Myocyte (in vitro differentiated cells): ENCODE data around the gene GALNT13. TPM values are rescaled to one million over a fixed set of nuclear protein-coding genes. Genes with fewer than 3 reads are reported as not detected.

ENCODE experiments used
- DNase-seq: peaks from one replicate; pipeline ENCODE4 v3.0.0-alpha.2; 2012; ENCODE audit warnings: low read depth
- total RNA-seq: library from RNA; depleted of rRNA; stranded (reverse); fragments of >200 nt; gene quantifications from 2 replicates; pipeline ENCODE4 v1.2.3, GENCODE V29; 2014

Gene GALNT13
- total RNA-seq, 1 donor from 2014 or later = 2.2 TPM

DNA sequence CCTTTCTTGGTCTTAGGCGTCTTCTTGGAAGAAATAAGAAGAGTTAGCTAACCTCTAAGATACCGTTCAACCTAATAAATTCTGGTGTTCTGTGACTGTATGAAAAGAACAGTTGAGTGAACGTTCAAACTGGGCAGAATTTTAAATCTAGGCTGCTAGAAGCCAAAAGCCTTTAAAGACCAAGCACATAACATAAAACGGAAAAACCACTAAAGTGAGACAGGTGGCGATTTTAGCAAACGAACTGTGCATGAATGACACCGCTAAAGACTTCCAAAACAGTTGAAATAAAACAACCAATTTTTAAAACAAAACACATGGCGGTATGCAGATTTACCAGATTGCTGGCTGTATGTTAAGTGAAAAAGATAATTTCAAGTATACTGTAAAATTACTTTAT lies 73.1 kb downstream of the GALNT13 start:
- DNase-seq = no peak

DNA sequence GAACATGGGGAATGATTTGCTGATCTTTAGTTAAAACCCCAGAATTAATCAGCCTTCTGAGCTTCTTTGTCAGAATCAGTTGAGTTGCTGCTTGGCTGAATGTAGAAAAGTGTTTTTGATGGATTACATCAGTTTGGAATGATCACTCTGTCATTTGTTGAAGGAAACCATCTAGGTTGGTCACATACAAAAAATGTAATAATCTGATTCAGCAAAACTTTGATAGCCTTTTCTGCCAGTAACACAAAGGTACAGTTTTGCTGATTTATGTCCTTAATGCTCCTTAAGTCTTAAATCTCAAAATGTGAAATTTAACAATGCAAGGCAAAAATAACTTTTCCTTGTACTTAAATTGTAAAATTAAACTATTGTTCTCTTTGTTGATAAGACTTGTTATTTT lies 74.3 kb downstream of the GALNT13 start:
- DNase-seq = no peak

DNA sequence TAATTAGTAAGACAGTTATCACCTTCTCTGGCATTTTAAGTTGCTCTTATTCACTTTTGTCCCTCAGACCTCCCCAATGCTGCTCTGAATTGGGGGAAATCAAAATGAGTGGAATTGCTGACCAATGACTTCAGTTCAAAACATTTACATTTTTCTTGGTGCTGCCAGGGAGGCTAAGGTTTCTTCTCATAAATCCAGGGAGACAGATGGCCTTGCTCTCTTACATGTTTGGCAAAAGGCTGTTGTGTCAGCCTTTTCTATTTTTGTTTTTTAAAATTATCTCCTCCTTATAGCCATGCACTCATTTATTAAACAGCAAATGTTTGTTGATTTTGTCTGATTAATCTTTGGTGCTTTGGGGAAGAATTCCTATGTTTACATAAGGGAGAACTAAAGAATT lies 82.0 kb downstream of the GALNT13 start:
- peak; percentile 9 for DNase-seq

DNA sequence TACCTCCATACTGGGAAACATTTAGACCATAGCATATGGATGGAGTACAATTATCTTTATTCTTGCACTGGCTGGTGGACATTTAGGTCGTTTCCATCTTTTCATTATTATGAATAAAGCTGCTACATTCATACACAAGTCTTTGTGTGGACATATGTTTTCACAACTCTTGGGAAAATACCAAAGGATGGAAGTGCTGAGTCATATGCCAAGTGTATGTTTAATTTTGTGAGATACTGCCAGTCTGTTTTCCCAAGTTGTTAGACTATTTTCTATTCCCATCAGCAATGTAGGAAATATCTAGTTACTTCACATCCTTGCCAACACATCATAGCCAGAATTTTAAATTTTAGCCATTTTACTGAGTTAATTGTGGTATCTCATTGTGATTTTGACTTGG lies 91.5 kb downstream of the GALNT13 start:
- DNase-seq = peak; percentile 9

DNA sequence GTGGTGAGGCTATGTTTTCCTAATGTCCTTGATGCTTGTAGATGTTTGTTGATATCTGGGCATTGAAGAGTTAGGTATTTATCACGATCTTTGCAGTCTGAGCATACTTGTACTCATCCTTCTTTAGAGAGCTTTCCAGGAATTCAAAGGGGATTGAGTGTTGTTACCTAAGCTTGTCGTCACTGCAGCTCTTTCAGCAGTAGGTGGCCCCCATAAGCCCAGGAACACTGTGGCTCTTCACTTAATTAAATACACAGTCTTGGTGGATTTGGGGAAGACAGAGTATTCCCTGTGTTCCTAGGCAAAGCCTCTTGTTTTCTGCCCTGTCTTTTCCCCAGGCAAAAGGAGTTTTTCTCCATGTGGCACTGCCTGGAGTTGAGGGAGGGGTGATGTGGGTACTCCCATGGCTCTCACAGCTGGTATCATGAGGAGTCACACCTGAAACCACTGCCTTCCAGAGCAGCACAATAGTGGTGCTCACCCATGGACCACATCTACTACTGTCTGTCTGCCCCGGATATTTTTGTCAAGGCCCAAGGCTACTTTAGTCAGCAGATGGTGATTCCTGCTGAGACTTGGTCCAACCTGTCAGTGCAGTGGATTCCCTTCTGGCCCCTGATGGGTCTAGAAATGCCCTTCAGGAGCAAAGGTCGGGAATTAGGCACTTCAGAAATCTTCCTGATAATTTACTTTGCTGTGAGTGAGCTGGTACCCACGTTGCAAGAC lies 95.7 kb downstream of the GALNT13 start:
- DNase-seq = no peak

DNA sequence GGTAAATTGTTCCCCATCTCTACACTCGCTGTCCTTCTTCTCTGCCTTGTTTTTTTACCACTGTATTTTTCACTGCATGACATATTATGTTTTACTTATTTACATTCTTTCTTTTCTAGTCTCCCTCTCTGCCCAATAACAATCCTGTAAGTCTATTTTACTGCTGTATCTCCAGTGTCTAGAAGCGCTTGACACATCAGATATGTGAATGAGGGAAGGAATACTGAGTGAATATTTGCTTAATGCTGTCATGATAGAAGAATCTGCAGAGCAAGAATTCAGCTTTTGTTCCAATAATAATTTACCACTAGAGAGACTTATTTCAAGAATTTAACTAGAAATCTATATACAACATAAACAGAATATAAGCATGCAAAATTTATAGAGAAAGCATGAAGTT lies 99.5 kb downstream of the GALNT13 start:
- DNase-seq = no peak

DNA sequence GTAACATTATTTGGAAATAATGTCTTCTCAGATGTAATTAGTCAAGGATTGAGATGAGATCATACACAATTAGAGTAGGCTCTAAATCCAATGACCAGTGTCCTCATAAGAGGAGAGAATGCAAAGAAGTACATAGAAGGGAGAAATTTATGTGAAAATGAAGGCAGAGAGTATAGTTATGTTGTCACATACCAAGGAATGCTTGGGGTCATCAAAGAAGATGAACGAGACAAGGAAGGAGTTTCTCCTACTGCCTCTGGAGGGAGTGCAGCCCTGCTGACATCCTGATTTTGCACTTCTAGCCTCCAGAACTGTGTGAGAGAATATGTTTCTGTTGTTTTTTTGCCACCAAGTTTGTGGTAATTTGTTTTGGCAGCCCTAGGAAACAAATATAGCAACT lies 100.1 kb downstream of the GALNT13 start:
- DNase-seq = no peak

DNA sequence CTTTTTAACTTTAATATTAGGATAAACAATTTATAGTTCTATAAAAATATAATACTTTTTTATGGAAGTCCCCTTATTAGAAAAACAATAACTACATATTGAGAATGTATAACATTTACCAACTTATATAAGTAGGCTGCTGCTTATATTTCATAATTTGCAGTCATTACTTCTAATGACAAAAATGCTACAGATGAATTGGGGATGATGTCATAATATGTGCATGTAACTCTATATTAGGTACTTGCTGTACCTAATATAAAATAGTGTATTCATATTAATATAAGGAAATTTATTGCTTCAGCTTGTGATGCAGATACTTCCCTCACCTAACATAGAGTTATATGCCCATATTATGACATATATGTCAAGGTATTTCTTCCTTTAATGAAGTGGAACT lies 100.7 kb downstream of the GALNT13 start:
- DNase-seq = no peak

DNA sequence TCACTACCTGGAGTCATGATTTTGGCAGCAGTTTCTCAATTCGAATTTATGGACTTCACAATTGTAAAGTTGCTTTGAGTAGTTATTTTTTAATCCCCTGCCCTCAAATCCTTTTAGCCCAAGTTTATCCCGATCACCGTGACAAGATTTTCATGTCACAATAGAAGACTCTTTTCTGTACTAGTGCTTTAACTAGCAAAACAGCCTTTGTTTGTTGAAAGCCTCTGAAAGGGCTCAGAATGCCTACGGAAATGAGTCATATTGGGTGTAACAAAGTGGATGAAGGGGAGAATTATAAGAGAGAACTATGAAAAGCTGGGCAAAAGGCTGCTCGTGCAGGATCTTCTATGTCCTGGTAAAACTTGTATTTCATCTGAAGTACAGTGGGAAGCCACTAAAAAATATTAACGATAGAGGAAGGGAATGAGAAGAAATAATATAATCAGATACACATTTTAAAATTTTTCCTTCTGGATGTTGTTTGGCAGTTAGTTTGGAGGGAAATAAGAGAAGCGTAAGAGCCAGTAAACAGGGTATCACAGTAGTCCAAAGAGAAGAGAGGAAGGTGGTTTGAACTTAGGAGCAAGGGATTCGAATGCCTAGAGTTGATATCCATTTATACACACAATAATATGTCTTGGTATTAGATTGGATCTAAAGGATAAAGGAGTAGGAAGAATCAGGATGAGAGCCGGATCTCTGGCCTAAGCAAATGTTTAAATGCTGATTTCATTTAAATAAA lies 114.9 kb downstream of the GALNT13 start:
- peak; percentile 30 for DNase-seq

DNA sequence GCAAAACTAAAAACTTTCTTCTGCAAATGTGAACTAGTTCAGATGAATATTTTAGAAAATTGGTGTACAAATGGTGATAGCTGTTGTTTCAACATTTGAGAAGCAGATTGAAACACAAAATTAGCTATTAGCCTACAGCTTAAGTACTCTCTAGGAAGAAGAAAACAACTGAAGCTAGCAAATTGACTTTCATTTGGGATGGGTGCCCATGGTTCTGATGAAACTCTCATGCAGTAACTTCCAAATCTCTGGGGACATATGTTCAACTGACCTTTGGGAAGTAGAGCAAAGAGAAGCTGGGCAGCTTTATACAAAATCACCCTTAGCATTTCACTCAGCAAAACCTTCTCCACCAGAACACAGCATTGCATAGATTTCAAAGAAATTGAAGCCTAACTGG lies 119.0 kb downstream of the GALNT13 start:
- DNase-seq = no peak

DNA sequence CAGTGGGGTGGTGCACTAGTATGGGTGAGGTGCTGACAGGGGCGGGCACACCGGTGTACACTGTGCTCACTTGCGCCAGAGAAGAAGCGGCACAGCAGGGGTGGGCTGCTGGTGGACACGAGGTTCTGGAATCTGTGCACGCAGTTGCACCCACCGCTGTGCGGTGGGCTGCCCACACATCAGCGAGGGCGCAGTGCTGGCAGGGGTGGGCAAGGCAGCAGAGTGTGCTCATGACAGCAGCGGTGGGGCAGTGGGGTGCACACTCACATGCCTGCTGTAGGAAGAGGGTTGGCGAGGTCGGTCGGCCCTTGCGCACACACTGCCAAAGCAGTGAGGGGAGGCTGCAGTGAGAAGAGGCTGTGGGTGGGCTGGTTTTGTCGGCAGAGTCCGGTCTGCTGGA lies 141.8 kb downstream of the GALNT13 start:
- DNase-seq = no peak

DNA sequence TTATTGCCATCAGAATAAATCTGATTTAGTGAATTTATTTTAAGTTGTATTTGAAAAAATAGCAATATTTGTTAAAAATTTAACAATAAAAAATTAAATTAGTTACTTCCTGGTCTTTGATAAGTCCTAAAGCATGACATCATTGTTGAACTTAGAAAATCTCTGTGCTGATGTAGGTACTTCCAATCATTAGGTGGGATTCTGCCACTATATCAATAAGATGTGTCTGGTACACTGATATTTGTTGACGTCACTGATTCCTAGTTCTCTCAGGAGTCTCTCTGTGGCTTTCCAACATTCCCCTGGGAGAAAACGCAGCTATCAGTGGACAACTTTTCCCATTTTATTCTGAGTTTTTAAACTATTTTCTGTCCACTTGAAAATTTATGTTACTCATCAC lies 143.5 kb downstream of the GALNT13 start:
- DNase-seq = no peak

DNA sequence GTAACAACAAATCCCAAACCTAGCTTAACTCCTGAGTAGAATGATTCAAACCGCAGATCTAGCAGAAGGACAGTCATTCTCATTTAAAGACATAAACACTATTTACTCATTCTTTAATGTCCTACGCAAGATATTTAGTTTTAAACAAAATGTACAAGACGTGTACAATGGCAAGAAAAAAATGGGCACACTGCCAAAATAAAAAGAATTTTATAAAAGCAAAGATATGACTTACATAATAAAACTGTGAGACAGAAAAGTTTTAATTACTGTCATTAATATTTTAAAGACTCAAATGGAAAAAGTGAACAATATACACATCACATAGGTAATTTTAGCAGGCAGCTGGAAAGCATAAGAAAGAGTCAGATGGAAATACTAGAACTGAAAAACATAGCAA lies 157.8 kb downstream of the GALNT13 start:
- DNase-seq = no peak

DNA sequence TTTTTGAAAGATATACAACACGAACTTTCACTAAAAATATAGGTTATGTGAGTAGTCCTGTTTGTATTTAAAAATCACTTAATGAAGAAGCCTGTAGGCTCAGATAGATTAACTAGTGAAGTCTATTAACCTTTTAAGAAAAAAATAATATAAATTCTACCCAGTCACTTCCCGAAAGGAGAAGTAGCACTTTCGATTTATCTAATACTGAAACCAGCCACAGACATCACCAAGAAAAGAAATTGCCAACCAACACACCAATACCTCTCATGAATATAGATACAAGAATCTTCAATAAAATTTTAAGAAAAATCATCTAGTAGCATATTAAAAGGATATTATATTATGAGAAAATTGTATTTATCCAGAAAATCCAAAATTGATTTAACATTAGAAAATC lies 160.5 kb downstream of the GALNT13 start:
- no peak for DNase-seq

DNA sequence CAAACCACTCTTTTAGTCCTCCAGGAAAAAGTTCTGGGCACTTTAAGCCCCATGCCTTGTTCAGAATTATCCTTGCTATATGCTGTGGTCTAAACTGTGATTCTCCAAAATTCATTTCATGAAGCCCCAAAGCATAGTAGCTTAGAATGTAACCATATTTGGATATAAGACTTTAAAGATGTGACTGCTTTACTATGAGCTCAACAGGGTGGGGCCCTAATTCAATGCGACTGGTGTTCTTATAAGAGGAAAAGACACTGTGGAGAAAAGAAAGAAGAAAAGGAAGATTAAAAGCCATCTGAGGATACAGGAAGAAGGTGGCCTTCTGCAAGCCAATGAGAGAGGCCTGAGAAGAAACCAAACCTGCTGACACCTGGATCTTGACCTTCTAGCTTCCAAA lies 174.8 kb downstream of the GALNT13 start:
- no peak for DNase-seq

DNA sequence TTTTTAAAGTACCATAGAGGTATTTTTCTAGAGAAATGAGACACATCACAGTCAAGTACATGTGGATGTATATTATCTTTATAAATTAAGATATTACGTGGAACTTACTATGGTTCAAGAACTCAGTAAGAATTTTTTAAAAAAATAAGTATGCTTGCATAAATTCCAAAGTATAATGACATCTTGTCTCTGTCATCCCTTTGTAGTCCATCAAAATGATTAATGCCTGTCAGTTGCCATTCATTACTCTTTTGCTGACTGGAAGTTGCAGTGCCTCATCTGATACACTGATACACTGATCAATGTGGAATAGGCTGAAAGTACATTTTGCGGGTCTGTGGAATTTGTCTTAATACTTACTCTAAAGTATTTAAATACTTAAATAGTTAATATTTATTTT lies 177.2 kb downstream of the GALNT13 start:
- no peak for DNase-seq

DNA sequence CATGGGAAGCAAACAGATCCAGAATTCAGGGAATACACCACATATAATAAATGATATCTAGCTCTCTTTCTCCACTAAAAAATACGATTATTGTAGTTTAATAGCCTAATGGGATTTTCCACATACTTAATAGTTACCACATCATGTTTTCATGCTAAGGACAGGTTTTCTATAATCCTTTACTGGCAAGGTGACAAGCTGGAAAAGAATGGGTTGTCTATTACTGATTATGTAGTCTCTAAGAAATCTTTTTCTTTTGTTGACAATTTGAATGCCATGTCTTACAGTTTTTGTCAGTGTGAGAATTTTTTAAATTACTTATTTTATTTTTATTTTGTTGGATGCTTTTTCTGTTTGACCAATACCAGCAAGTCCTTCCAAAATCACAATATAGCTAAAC lies 177.8 kb downstream of the GALNT13 start:
- no peak for DNase-seq

DNA sequence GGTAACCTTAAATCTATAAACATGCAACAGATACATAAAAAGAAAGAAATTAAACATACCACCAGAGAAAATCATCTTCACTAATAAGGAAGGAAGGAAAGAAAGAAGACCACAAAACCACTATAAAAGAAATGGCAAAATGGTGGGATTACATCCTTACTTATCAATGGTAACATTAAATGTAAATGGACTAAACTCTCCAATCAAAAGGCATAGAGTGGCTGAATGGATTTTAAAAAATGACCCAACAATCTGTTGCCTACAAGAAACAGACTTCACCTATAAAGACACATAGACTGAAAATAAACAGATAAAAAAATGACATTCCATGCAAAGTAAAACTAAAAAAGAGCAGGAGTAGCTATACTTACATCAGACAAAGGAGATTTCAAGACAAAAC lies 195.4 kb downstream of the GALNT13 start:
- no peak for DNase-seq

DNA sequence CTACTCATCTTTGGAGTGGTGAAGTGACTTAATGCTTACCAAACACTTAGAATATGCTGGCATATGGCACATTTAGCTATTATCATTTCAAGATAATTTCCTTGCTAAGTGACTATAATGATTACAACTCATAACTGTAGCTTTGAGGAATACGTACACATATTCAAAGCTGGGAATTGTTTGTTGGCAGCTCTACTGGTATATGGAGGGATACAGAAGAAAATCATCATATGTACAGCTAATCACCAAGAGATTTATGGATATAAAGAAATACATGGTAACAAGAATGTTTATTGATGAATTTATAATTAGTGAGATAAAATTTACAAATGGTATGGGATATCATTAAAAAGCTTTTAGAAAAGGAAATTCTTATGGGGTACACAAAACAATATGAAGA lies 207.2 kb downstream of the GALNT13 start:
- no peak for DNase-seq

DNA sequence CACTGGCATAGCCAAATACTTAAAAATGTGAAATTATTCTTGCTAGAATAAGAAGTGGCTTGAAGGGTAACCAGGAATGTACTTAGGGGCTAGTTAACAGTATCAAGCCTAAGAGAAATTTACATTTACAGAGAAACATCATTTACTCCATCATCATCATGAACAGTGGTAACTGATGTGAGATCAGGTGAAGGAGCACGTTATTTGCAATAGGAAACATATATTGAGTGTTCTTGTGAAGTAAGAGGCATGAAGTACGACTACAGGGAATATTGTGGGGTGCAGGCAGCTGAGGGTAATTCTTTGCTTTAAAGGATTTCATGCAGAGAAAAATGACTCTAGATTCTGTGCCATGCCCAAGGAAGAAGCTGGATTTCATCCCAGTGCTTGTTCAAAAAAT lies 220.8 kb downstream of the GALNT13 start:
- DNase-seq = no peak

DNA sequence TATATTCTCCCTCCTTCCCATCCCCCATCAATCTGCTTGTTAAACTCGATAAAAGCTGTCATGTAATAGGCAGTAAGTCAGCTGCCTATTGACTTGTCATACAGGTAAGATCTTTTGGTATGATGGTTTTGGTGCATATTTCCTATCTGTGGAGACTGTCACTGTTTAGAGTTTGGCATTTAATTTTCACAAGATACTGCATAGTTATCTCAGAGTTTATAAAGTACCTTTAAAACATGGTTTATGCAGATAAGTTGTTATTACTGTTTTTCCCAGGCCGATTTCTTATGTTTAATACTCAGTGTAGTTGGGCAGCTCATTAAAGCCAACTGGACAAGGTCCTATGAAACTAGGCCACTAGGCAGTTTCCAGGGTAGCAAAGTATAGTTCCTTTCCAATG lies 222.1 kb downstream of the GALNT13 start:
- DNase-seq = no peak

DNA sequence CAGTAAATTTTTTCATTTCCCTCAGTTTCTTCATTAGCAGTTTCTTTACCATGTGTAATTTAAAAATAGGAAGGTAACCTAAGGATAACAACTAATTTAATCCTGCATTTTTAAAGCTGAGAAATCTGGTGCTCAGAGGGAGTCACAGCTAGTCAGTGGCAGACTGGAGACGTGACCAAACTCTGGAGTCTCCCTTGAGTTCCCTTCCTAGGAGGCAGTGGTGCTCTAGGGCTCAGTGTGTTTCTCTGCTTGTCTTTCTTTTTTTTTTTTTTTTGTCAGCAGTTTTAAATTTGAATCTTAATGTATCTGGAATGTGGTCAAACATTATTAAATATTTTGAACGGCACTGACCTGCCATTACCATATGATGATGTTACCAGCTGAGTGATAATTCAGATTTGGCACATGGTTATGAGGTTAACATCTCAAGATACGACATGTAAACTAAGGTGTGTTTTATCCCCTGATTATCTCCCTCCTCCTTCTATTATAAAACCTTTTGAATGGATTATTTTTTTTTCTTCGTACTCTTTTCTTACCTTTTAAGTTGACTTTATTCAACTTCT lies 226.2 kb downstream of the GALNT13 start:
- no peak for DNase-seq

DNA sequence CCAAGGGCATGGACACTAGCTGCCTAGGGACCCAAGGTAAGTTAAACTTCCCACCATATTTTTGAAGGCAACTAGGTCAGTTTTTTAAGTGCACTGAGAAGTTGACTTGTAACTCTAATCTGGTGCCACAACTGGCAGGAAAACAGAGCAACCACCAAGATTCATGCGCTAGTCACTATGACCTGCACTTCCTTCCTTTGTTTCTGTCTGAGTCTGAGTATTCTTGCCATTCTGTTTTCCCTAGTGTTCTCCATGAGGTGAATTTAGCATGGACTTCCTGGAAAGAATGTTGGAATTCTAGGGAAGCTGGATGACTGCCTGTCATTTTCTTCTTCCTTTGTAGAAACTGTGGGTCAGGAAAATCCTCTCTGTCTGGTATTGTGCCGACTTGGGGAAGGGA lies 249.0 kb downstream of the GALNT13 start:
- DNase-seq = no peak
